NCI-H128 (cell line): ENCODE data around the gene EPHA8.

Source experiments
- DNase-seq: peaks from one replicate; lab custom pipeline; 2025; ENCODE audit not compliant: unreplicated experiment; lab: John Stamatoyannopoulos, UW

The EPHA8 gene

GRCh38 chr1:22535399-22535798 lies 27.9 kb upstream of the EPHA8 start:
- DNase-seq = no peak

GRCh38 chr1:22536506-22536905 lies 26.8 kb upstream of the EPHA8 start:
- DNase-seq = no peak

- DNase-seq = no peak
These were observed 25.7 kb upstream of the EPHA8 start for GRCh38 chr1:22537441-22538139.

- DNase-seq = no peak
These were observed 23.7 kb upstream of the EPHA8 start for GRCh38 chr1:22539510-22540118.

DNA sequence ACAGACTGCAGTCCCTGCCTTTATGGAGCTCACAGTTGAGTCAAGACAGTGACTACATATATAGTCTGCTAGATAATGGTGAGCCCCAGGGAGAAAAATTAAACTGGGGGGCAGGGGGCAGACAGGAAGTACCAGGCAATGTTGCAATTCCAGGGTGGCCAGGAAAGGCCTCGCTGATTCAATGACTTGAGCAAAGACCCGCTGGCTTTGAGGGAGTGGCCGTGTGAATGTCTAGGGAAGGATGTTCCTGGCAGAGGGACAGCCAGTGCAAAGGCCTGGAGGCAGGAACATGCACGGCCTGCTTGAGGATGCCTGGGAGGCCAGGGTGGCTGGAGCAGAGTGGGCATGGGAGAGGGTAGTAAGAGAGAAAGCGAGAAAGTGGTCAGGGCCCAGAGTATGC lies 23.0 kb upstream of the EPHA8 start:
- no peak for DNase-seq

- no peak for DNase-seq
These were observed 20.4 kb upstream of the EPHA8 start for GRCh38 chr1:22542886-22543285.

GRCh38 chr1:22543679-22544078 lies 19.6 kb upstream of the EPHA8 start:
- DNase-seq = no peak

DNA sequence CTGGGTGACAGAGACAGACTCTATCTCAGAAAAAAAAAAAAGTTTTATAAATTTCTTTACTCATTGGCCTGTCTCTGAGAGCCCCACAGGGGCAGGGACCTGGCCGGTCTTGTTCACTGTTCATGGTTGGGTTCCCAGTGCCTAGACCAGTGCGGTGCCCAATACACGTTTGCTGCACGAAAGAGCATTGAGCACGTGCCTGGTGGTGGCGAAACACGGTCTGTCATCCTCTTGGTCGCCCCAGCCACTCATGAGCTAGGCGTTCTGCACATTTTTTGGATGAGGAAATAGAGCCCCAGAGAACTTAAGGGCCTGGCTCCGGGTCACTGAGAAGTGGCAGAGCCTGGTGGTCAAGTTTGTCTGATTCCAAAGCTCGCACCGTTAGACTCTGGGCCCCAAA lies 18.7 kb upstream of the EPHA8 start:
- no peak for DNase-seq

DNA sequence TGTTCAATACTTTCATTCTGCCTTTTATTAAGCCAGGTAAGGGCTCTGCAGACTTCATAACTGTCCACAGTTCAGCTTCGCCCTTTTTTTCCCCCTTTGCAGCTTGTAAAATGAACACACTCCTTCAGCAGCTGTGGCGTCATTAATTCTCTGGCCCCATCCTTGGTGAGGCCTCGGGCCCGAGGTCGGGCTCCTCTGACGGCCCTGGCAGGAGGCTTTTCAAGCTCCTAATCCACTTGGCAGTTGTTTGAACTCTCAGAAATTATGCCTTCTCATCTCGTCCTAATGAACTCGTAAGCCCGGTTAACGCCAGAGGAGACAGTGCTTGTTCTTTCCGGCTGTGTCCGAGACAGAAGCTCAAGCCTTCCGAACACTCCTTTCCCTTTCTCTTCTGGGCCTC lies 18.1 kb upstream of the EPHA8 start:
- no peak for DNase-seq

- no peak for DNase-seq
These were observed 16.0 kb upstream of the EPHA8 start for GRCh38 chr1:22547186-22547817.

DNA sequence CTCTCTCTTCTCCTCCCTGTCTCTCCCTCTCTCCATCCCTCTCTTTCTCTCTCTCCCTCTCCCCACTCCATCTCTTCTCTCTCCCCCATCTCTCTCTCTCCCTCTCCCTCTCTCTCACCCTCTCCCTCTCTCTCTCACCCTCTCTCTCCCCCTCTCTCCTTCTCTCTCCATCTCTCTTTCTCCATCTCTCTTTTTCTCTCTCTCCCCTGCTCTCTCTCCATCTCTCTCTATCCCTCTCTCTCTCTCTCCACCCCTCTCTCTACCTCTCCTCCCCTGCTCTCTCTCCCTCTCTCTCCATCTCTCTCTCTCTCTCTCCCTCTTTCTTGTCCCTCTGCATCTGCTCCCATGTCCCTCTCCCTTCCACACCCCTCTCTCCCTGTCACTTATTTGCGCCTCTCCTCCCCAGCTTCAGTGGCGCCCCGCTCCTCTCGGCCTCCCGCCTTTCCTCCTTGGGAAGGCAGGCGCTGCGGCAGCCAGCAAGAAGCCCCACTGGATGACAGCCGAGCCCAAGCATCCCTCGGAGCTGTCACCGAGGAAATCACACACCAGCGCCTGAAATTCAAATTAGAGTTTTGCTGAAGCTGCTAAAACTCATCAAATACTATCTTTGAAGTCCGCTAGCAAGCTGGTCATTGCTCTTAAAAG lies 15.3 kb upstream of the EPHA8 start:
- no peak for DNase-seq

DNA sequence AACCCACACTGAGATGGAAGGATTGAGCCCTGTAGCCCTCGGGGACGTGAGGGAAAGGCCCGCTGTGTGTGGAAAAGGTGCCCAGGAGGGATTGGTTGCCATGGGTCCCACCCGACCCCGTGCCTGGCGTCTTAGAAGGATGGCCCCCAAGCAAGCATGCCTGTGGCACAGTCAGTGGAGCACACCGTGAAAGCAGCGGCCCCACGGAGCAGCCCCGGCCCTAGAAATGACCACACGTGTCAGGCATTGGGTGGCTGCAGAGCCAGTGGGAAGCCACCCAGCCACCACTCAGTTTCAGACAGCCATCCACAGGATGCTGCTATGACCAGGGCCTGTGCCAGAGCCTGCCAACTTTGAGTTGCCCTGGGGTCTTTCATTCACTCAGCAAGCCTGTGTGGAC lies 13.3 kb upstream of the EPHA8 start:
- DNase-seq = no peak

- DNase-seq = no peak
These were observed 11.7 kb upstream of the EPHA8 start for GRCh38 chr1:22551591-22551990.

- DNase-seq = no peak
These were observed 11.3 kb upstream of the EPHA8 start for GRCh38 chr1:22552021-22552420.

GRCh38 chr1:22553104-22553880 lies 10.0 kb upstream of the EPHA8 start:
- no peak for DNase-seq

- DNase-seq = no peak
These were observed 9.2 kb upstream of the EPHA8 start for GRCh38 chr1:22553991-22554522.

DNA sequence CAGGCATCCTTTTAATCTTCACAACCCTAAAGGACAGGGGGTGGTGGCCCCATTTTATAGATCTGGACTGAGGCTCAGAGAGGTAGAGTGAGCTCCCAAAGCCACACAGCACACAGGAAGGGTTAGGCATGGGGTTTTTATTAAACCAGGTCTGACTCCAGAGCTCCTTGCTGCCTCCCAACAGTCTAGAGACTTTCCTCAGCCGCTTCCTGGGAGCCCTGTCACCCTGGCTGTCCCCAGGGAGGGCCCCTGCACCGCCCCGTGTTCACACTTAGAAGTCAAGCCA lies 8.0 kb upstream of the EPHA8 start:
- DNase-seq = no peak

DNA sequence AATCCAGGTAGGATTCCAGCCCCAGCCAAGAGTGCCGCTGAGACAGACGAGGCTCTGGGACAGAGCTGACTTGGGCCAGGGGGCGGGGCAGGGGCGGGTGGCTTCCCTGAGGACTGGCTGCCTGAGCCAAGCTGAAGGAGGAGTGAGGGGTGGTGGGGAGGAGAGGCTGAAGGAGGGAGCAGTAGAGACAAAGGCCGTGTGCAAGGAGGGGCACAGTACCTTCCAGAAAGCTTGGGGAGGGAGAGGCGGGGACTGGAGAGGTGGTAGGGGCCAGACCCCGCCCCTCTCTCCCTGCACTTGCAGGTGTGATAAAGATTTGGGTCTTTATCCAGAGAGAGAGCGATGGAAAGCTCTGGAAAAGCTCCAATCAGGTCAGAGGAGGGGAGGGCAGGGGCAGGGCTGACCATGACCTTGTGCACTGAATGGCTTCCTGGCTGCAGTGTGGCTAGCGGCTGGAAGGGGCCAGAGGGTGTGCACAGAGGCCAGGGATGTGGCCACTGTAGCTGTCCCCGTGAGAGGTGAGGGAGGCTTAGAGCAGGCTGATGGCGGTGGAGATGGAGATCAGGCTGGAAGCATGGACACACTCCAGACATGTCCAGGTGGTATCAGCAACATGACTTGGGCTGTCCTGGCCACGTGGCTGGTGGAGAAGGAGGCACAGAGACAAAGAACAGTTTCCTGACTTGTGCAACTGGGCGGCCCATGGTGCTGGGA lies 6.7 kb upstream of the EPHA8 start:
- no peak for DNase-seq

DNA sequence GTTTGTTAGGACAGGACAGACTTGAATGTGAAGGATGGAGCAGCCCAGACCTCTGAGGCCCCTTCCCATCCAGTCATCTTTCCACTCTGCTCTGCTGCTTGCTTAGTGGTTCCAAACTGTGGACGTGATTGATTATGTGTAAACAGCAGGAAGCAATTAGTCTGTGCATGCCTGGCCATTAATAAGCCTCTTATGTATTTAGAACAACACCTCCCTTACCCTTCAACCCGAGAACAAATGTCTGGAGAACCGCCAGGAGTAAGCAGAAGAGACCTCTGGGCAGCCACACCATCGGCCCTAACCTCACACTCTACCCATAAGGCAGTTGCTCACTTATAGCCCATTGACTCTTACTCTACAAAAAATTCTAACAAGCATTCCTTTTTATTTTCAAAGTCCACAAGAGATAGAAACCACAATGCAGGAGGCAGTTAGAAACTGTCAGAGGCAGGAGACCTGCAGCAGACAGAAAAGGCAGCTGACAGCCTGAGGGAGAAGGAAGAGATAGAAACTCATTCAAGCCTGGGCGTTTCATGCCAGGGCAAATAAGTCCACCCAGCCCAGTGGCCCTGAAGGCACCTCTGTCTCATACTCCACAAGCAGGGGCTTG lies 5.8 kb upstream of the EPHA8 start:
- no peak for DNase-seq
